H1 (cell line): ENCODE results near the gene NDUFV1. TPM values are rescaled to one million over a fixed set of nuclear protein-coding genes. Genes with fewer than 3 reads are reported as not detected.
"Not testable (repeated sequence)": the region's sequence is repeated elsewhere in the genome, so short reads cannot be mapped to it uniquely, and the experiment has no call there.

Experiments
- CTCF ChIA-PET: fragments of 300-600 bp; sonication (Branson Sonifier 250); formaldehyde crosslinking; loops from one replicate; lab custom pipeline; 2021; ENCODE audit not compliant: partially characterized antibody; lab: Charles Lee
- POLR2A ChIA-PET: fragments of 300-600 bp; sonication (Branson Sonifier 250); formaldehyde crosslinking; loops from one replicate; lab custom pipeline; 2021; ENCODE audit warnings: inconsistent platforms; ENCODE audit not compliant: partially characterized antibody; lab: Charles Lee
- DNase-seq, 2 experiments: peaks; one replicate each; pipeline versions ENCODE4 v3.0.0 to v3.0.0-alpha.2; 2010 to 2022; ENCODE audit warnings: low spot score in 2 of 2, low read depth in 1 of 2, mixed read lengths in 1 of 2
- FAIRE-seq: peaks from 2 replicates; lab custom pipeline; 2011; peaks lifted over from hg19 to GRCh38; lab: Jason Lieb, UNC
- H2AFZ ChIP-seq: 2 replicates; pipeline ENCODE4 v1.8.1; 2012; ENCODE audit warnings: low read length, inconsistent platforms
- H2AK5ac ChIP-seq: 2 replicates; pipeline ENCODE4 v1.6.1; 2013; ENCODE audit warnings: low read depth, low read length
- H2BK120ac ChIP-seq: replicated peaks from 2 replicates; pipeline ENCODE3; 2013; ENCODE audit warnings: low read depth, low read length, inconsistent platforms
- H2BK12ac ChIP-seq: 2 replicates; pipeline ENCODE4 v1.6.1; 2013; ENCODE audit warnings: low read depth, low read length
- H2BK15ac ChIP-seq: 2 replicates; pipeline ENCODE4 v1.6.1; 2013; ENCODE audit warnings: low read length
- H2BK20ac ChIP-seq: 2 replicates; pipeline ENCODE4 v1.6.1; 2013; ENCODE audit warnings: low read length
- H2BK5ac ChIP-seq: 2 replicates; pipeline ENCODE4 v1.6.1; 2013; ENCODE audit warnings: low read depth, low read length
- H3K14ac ChIP-seq: 2 replicates; pipeline ENCODE4 v1.6.1; 2013; ENCODE audit warnings: inconsistent platforms; ENCODE audit not compliant: insufficient read length
- H3K18ac ChIP-seq: 2 replicates; pipeline ENCODE4 v1.6.1; 2013; ENCODE audit warnings: low read length; ENCODE audit errors: extremely low read depth
- H3K23ac ChIP-seq: 2 replicates; pipeline ENCODE4 v1.6.1; 2013; ENCODE audit warnings: inconsistent platforms; ENCODE audit not compliant: insufficient read length
- H3K23me2 ChIP-seq: 2 replicates; pipeline ENCODE4 v1.6.1; 2013; ENCODE audit warnings: low read depth, low read length
- H3K27ac ChIP-seq: 2 replicates; pipeline ENCODE4 v1.6.1; 2011; ENCODE audit warnings: low read depth, low read length, inconsistent platforms
- H3K27me3 ChIP-seq, 4 experiments: replicated peaks in 1 of 4; 1 replicate in 1 of 4; 2 replicates in 3 of 4; pipeline versions ENCODE4 v1.6.1 to v1.8.1; 2011 to 2013; ENCODE audit warnings: low read length in 3 of 4, mild to moderate bottlenecking in 3 of 4, inconsistent platforms in 2 of 4, mixed read lengths in 2 of 4, moderate library complexity in 1 of 4; ENCODE audit not compliant: control insufficient read depth in 3 of 4, insufficient read depth in 3 of 4; ENCODE audit errors: extremely low read depth in 1 of 4
- H3K36me3 ChIP-seq, 4 experiments: 2 replicates each; pipeline versions ENCODE4 v1.6.1 to v1.8.1; 2011 to 2013; ENCODE audit warnings: mild to moderate bottlenecking in 4 of 4, low read length in 3 of 4, moderate library complexity in 2 of 4, control low read depth in 1 of 4, inconsistent platforms in 1 of 4; ENCODE audit not compliant: insufficient read depth in 4 of 4, control insufficient read depth in 2 of 4
- H3K4ac ChIP-seq: replicated peaks from 2 replicates; pipeline ENCODE3; 2013; ENCODE audit warnings: low read length, low read depth, mixed read lengths, inconsistent platforms; ENCODE audit not compliant: insufficient read length
- H3K4me1 ChIP-seq, 4 experiments: replicated peaks in 1 of 4; 1 replicate in 1 of 4; 2 replicates in 3 of 4; pipeline versions ENCODE4 v1.6.1 to v1.8.1; 2011 to 2013; ENCODE audit warnings: low read length in 3 of 4, inconsistent platforms in 2 of 4, mixed read lengths in 1 of 4; ENCODE audit not compliant: insufficient read depth in 4 of 4, control insufficient read depth in 3 of 4
- H3K4me2 ChIP-seq, 2 experiments: 2 replicates each; pipeline versions ENCODE4 v1.6.1 to v1.8.1; 2011 to 2013; ENCODE audit warnings: low read depth in 2 of 2, low read length in 2 of 2, control low read depth in 1 of 2, inconsistent platforms in 1 of 2, mild to moderate bottlenecking in 1 of 2; ENCODE audit not compliant: insufficient read depth in 1 of 2
- H3K4me3 ChIP-seq, 4 experiments: fragments of 200-600, 300-600 bp in 1 of 4; sonication (generic), shearing (Covaris generic), sonication (Bioruptor Twin) in 1 of 4; 2 replicates each; pipeline versions ENCODE4 v1.5.1 to v1.8.1; 2011 to 2016; ENCODE audit warnings: low read length in 4 of 4, low read depth in 3 of 4, control low read depth in 2 of 4, inconsistent platforms in 2 of 4, mild to moderate bottlenecking in 2 of 4, mixed read lengths in 1 of 4, moderate library complexity in 1 of 4; ENCODE audit not compliant: insufficient read depth in 2 of 4; ENCODE audit errors: extremely low read depth in 1 of 4
- H3K56ac ChIP-seq: replicated peaks from 2 replicates; pipeline ENCODE3; 2013; ENCODE audit warnings: low read depth, mild to moderate bottlenecking, mixed read lengths, low read length, inconsistent platforms; ENCODE audit not compliant: insufficient read length
- H3K79me1 ChIP-seq: 2 replicates; pipeline ENCODE4 v1.6.1; 2013; ENCODE audit warnings: low read depth, low read length, control low read depth
- H3K79me2 ChIP-seq, 2 experiments: 2 replicates each; pipeline versions ENCODE4 v1.6.1 to v1.8.1; 2012 to 2013; ENCODE audit warnings: low read length in 2 of 2, mild to moderate bottlenecking in 2 of 2, inconsistent platforms in 1 of 2; ENCODE audit not compliant: insufficient read depth in 2 of 2, control insufficient read depth in 1 of 2
- H3K9ac ChIP-seq, 4 experiments: replicated peaks in 1 of 4; 1 replicate in 1 of 4; 2 replicates in 3 of 4; pipeline versions ENCODE4 v1.6.1 to v1.8.1; 2011 to 2013; ENCODE audit warnings: low read depth in 3 of 4, low read length in 3 of 4, control low read depth in 2 of 4, mild to moderate bottlenecking in 2 of 4, moderate library complexity in 2 of 4, inconsistent platforms in 1 of 4; ENCODE audit errors: extremely low read depth in 1 of 4
- H3K9me3 ChIP-seq, 2 experiments: 2 replicates each; pipeline versions ENCODE4 v1.6.1 to v1.8.1; 2012 to 2013; ENCODE audit warnings: mild to moderate bottlenecking in 2 of 2, moderate library complexity in 2 of 2, control low read depth in 1 of 2, inconsistent platforms in 1 of 2, low read depth in 1 of 2, low read length in 1 of 2, mixed read lengths in 1 of 2; ENCODE audit not compliant: insufficient read depth in 2 of 2
- H4K20me1 ChIP-seq, 2 experiments: replicated peaks in 1 of 2; 2 replicates each; pipeline versions ENCODE3 to v1.8.1; 2011 to 2013; ENCODE audit warnings: inconsistent platforms in 2 of 2, low read length in 2 of 2, mild to moderate bottlenecking in 1 of 2; ENCODE audit not compliant: insufficient read depth in 2 of 2, control insufficient read depth in 1 of 2
- H4K5ac ChIP-seq: 2 replicates; pipeline ENCODE4 v1.6.1; 2013; ENCODE audit warnings: low read length, low read depth, mixed read lengths, inconsistent platforms; ENCODE audit not compliant: insufficient read length
- H4K8ac ChIP-seq: 2 replicates; pipeline ENCODE4 v1.8.0; 2013; ENCODE audit warnings: mild to moderate bottlenecking, moderate library complexity, low read length, inconsistent platforms; ENCODE audit not compliant: insufficient read depth; ENCODE audit errors: extremely low read depth
- H4K91ac ChIP-seq: replicated peaks from 2 replicates; pipeline ENCODE3; 2013; ENCODE audit warnings: low read length, mixed read lengths, inconsistent platforms; ENCODE audit not compliant: insufficient read length
- WGBS, 2 experiments: shearing (Covaris generic) in 1 of 2; methylation state at CpG; one replicate each; pipeline versions ENCODE4 v1.1.6 to v1.1.7; 2013 to 2015; ENCODE audit warnings: low lambda C conversion rate in 2 of 2, mixed read lengths in 2 of 2, inconsistent platforms in 1 of 2, low coverage in 1 of 2, missing lambda C conversion rate in 1 of 2; ENCODE audit not compliant: insufficient replicate concordance in 2 of 2, insufficient coverage in 1 of 2, insufficient read length in 1 of 2; ENCODE audit errors: extremely low coverage in 1 of 2, missing lambda C conversion rate in 1 of 2; 5-methylcytosine and 5-hydroxymethylcytosine counted together
- polyA plus RNA-seq, 7 experiments: library from polyadenylated mRNA; depleted of rRNA in 3 of 7; stranded (reverse) in 5 of 7; unstranded in 2 of 7; fragments of >200 nt in 5 of 7; fragments of 200-250 nt in 2 of 7; gene quantifications; 1 replicate in 5 of 7; 2 replicates in 1 of 7; 4 replicates in 1 of 7; pipeline versions ENCODE4 v1.2.1 to v1.2.3, GENCODE V29; 2011 to 2013; ENCODE audit warnings: missing spikeins in 2 of 7, mixed read lengths in 2 of 7
- total RNA-seq: library from RNA; stranded (reverse); fragmentation: NEBNext Ultra II Directional; extraction: Animal tissue kit (Norgen Biotek cat#: 25700); gene quantifications from 2 replicates; pipeline ENCODE4 v1.2.1, GENCODE V29; 2021

NDUFV1 gene
- total and polyA plus RNA-seq, 2 of the 8 experiments (the other 6 are each of a cell fraction or from before 2014, with no cell fraction given): 125 to 131 TPM

- H2AK5ac ChIP-seq, H3K56ac ChIP-seq, H2BK20ac ChIP-seq, H2BK120ac ChIP-seq, H2AFZ ChIP-seq, H2BK5ac ChIP-seq, H3K9ac ChIP-seq, H4K91ac ChIP-seq, H3K4me2 ChIP-seq, H4K5ac ChIP-seq, H3K18ac ChIP-seq, H2BK15ac ChIP-seq, H4K20me1 ChIP-seq, H3K9me3 ChIP-seq, H4K8ac ChIP-seq, H3K27ac ChIP-seq, H3K23me2 ChIP-seq, H3K4ac ChIP-seq, H2BK12ac ChIP-seq, H3K23ac ChIP-seq, H3K4me3 ChIP-seq, H3K79me2 ChIP-seq, H3K14ac ChIP-seq, H3K27me3 ChIP-seq, FAIRE-seq, H3K79me1 ChIP-seq, H3K36me3 ChIP-seq: not testable (repeated sequence)
- 83% methylated on average over 18 of the region's 40 CpGs; no CpG with 5 or more reads in 1 of the 2 experiments for WGBS, 2 experiments
- POLR2A ChIA-PET: interaction anchor here (0.6 to 10.7 kb wide), 13 partner anchors 11 to 187 kb away, joined by 3 to 194 read pairs (median 5); partner anchors contain the start of genes GSTP1, NUDT8 and TBX10
- H3K4me1 ChIP-seq: peaks cover 13 to 30% (median 26%) of the 10 kb centered on the region in 4 experiments
- CTCF ChIA-PET: interaction anchor here (0.7 to 2.9 kb wide), 8 partner anchors 11 to 101 kb away, joined by 3 to 28 read pairs (median 3); partner anchors contain the start of gene NUDT8
- DNase-seq: peak in 1 of 2 experiments; percentile 52
Observed at GRCh38 chr11:67618901-67619659, 12.3 kb downstream of the NDUFV1 start.
